Measurements from ENCODE around the gene SLC25A33. TPM values are rescaled to one million over a fixed set of nuclear protein-coding genes. Genes with fewer than 3 reads are reported as not detected.

The SLC25A33 gene
- total and polyA plus RNA-seq, 12 donors: 1.9 to 10.3 (median 3.3) TPM

DNA sequence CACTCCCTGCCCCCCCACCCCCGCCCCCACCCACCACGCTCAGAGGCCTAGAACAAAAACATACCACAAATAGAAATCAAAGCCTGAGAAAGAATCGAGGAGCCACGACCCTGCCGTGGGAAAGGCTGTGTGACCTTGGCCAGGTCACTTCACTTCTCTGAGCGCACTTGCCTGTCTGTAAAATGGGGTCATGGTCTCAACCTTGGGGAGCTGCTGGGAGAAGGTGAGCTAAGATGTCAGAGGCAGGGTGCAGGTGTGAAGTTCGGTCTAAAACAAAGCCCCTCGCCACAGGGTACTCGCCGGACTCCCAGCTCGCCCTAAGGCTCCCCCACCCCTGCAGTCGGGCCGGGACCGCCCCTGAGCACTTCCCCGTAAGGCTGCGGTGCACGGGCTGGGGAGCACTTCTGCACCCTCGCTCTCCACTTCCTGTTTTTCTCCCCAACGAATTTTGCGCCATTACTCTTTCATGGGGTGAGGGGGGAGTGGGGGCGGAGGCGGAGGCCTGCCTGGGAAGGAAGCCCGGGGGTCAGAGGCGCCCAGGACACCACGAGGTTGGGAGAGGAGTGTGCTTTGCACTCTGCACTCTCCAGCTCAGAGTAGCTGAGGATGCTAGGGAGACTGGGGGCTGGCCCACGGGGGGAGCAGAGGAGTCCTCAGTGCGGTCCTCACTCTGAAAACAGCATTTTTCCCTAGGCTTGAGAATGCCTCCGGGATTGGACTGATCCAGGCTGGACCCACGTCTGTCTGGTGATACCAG lies 90.4 kb downstream of the SLC25A33 start:
- 32 to 42% (median 40%) methylated on average over 8 to 29 of the region's 29 CpGs for WGBS, 4 donors
- DNase-seq: peak in 5 of 7 donors; percentile 32 to 47 (median 36)
- TF ChIP-seq, protein P1, sequence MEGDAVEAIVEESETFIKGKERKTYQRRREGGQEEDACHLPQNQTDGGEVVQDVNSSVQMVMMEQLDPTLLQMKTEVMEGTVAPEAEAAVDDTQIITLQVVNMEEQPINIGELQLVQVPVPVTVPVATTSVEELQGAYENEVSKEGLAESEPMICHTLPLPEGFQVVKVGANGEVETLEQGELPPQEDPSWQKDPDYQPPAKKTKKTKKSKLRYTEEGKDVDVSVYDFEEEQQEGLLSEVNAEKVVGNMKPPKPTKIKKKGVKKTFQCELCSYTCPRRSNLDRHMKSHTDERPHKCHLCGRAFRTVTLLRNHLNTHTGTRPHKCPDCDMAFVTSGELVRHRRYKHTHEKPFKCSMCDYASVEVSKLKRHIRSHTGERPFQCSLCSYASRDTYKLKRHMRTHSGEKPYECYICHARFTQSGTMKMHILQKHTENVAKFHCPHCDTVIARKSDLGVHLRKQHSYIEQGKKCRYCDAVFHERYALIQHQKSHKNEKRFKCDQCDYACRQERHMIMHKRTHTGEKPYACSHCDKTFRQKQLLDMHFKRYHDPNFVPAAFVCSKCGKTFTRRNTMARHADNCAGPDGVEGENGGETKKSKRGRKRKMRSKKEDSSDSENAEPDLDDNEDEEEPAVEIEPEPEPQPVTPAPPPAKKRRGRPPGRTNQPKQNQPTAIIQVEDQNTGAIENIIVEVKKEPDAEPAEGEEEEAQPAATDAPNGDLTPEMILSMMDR (IDR thresholded peaks at IDR 0.05): no peak
- no peak for TF ChIP-seq POLR2A (IDR thresholded peaks at IDR 0.05)
- no peak overlapping the region for H3K4me3 ChIP-seq
- intact Hi-C loops (cut with DNase I): loop anchor here (5.0 to 10.0 kb wide), 3 partner anchors 65 to 245 kb away; no protein-coding TSS in a partner anchor
- H3K4me1 ChIP-seq (replicated peaks in 1 of 2): no peaks in the 10 kb centered on the region
- no peaks in the 10 kb centered on the region for H3K36me3 ChIP-seq (replicated peaks in 1 of 2)
- peak overlapping the region in 1 of 5 donors; percentile 16 for H3K27ac ChIP-seq
- H3K27me3 ChIP-seq: no peaks in the 10 kb centered on the region
- H3K9me3 ChIP-seq (replicated peaks in 1 of 3): no peaks in the 10 kb centered on the region

DNA sequence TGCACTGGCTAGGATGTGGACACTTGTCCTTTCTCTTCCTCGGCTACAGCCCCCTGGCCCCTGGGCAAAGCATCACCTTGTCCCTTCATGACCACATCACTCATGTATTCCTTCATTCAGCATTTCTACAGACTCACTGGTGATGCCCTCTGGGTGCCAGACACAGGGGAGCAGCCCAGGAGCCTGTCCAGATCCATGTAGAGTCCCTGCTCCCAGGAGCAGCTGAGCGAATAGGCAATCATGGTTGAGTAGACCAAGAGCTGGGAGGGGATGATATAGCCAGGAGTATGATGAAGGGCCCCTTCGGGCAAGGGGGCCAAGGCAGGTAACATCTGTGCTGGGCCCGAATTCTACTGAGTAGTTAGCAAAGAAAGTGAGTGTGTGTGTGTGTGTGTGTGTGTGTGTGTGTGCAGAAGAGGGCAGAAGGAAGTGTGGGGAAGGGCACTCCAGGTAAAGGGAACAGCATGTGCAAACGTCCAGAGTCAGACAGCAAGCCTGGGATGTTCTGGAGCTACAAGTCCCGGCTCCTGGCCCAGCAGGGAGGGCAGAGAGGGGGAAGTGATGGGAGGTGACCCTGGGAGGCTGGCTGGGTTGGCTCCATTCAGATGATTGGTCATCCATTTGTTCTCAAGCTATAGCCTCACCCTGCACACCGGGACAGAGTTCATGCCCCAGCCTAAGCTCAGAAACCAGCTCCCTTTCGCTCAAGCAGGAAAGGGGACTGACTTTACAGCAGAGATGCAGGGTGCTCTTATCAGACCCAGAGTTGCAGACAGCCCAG lies 91.3 kb downstream of the SLC25A33 start:
- no peaks in the 10 kb centered on the region for H3K36me3 ChIP-seq (replicated peaks in 1 of 2)
- 59 to 72% (median 70%) methylated on average over 8 of the region's 8 CpGs for WGBS, 4 donors
- intact Hi-C loops (cut with DNase I): loop anchor here in 1 of 2 donors (10.0 kb wide), 1 partner anchor 64 kb away; no protein-coding TSS in a partner anchor
- H3K4me1 ChIP-seq (replicated peaks in 1 of 2): no peaks in the 10 kb centered on the region
- H3K27ac ChIP-seq: no peak overlapping the region
- no peak overlapping the region for H3K4me3 ChIP-seq
- DNase-seq: no peak
- TF ChIP-seq, protein P1 (IDR thresholded peaks at IDR 0.05): no peak
- TF ChIP-seq POLR2A (IDR thresholded peaks at IDR 0.05): no peak
- H3K27me3 ChIP-seq: no peaks in the 10 kb centered on the region
- H3K9me3 ChIP-seq (replicated peaks in 1 of 3): no peaks in the 10 kb centered on the region

DNA sequence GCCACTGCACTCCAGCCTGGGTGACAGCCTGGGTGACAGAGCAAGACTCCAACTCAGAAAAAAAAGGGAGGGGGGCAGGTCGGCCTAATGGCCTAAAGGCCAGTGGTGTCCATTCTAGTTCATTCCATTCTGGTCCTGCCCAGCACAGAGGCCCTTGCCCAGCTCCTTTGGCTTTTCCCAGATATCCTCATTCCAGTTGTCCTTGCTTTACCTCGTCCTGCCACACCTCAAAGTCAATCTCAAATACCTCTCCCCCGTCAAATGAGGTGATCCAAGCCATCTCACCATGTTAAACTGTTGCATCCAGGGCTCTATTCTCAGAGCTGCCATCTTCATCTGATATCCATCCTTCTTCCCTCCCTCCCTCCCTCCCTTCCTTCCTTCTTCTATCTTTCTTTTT lies 92.3 kb downstream of the SLC25A33 start:
- TF ChIP-seq POLR2A (IDR thresholded peaks at IDR 0.05): no peak
- TF ChIP-seq, protein P1 (IDR thresholded peaks at IDR 0.05): no peak
- H3K4me1 ChIP-seq (replicated peaks in 1 of 2): no peaks in the 10 kb centered on the region
- DNase-seq: no peak
- H3K27me3 ChIP-seq: no peaks in the 10 kb centered on the region
- no peak overlapping the region for H3K4me3 ChIP-seq
- intact Hi-C loops (cut with DNase I): loop anchor here in 1 of 2 donors (10.0 kb wide), 1 partner anchor 63 kb away; no protein-coding TSS in a partner anchor
- H3K9me3 ChIP-seq (replicated peaks in 1 of 3): no peaks in the 10 kb centered on the region
- H3K36me3 ChIP-seq (replicated peaks in 1 of 2): no peaks in the 10 kb centered on the region
- 80 to 93% (median 86%) methylated on average over 3 of the region's 3 CpGs for WGBS, 4 donors
- H3K27ac ChIP-seq: no peak overlapping the region

DNA sequence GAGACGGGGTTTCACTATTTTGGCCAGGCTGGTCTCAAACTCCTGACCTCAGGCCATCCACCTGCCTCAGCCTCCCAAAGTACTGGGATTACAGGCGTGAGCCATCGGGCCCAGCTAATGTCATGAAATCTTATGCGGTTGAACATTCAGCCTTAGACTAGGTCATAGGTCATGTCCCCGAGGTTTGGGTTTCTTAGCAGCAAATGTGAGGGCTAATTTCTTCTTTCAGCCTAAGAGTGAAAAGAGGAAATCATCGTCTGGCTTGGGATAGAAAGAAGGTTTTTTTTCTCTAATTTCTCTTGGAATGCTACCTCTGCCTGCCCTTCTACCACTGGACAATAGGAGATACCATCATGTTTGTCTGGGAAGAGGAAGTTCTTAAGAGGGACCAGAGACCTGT lies 94.2 kb downstream of the SLC25A33 start:
- intact Hi-C loops (cut with DNase I): loop anchor here in 1 of 2 donors (10.0 kb wide), 1 partner anchor 61 kb away; no protein-coding TSS in a partner anchor

More for the DNA sequence above, 94.2 kb downstream of the SLC25A33 start:
- H3K4me1 ChIP-seq (replicated peaks in 1 of 2): no peaks in the 10 kb centered on the region
- 74 to 79% (median 77%) methylated on average over 6 of the region's 6 CpGs for WGBS, 4 donors
- no peaks in the 10 kb centered on the region for H3K27me3 ChIP-seq
- no peak overlapping the region for H3K4me3 ChIP-seq
- no peaks in the 10 kb centered on the region for H3K9me3 ChIP-seq (replicated peaks in 1 of 3)
- TF ChIP-seq, protein P1 (IDR thresholded peaks at IDR 0.05): no peak
- TF ChIP-seq POLR2A (IDR thresholded peaks at IDR 0.05): no peak
- no peak overlapping the region for H3K27ac ChIP-seq
- no peaks in the 10 kb centered on the region for H3K36me3 ChIP-seq (replicated peaks in 1 of 2)
- no peak for DNase-seq

Data from adrenal gland (tissue), 12 donors.